ENCODE results near the gene PITHD1.
A peak's percentile ranks its signal among the peaks of the same experiment; 100 is the strongest.

PITHD1 gene

DNA sequence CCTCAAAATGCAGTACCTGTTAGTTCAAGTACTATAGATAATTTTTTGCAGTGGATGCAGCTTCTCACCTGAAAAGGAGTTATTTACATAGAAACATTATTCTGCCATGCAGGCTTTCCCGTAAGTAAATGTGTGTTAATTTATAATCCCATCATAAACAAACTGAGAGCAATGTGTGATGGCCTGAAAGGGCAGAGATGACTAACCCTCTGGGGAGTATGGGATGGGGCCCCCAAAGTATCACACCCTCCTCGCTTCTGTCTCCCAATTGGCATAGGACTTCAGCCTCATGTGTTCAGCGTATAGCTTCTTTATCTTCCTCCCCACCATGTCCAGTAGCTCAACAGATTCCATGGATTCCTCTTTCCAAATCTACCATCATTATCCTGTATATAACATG is 39.4 kb downstream of the PITHD1 start:
- TF ChIP-seq FOXM1 (IDR thresholded peaks at IDR 0.05; ENCODE audit: borderline replicate concordance, low read depth) (no peak), CEBPB (IDR thresholded peaks at IDR 0.05) (no peak), TCF12 (IDR thresholded peaks at IDR 0.05; ENCODE audit: low read depth) (no peak), EP300 (IDR thresholded peaks at IDR 0.05; ENCODE audit: borderline replicate concordance) (no peak), TAF1 (IDR thresholded peaks at IDR 0.05; ENCODE audit: low read depth) (no peak), NFIC (IDR thresholded peaks at IDR 0.05) (no peak)

DNA sequence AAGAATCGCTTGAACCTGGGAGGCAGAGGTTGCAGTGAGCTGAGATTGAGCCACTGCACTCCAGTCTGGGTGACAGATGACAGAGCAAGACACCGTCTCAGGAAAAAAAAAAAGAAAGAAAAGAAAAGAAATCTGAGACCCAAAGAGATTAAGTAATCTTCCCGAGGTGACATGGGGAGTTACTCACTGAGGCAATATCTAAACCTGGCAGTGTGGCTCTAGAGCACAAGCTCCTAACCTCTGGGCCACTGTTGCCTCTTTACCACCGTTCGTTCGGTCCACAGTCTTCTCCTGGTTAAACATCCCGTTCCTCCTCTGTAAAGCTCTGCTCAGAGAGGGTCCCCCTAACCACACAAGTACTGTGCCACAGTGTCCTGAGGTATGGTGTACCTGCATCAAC is 45.5 kb downstream of the PITHD1 start:
- TF ChIP-seq TAF1 (IDR thresholded peaks at IDR 0.05; ENCODE audit: low read depth), result no peak
- TF ChIP-seq, protein P1, sequence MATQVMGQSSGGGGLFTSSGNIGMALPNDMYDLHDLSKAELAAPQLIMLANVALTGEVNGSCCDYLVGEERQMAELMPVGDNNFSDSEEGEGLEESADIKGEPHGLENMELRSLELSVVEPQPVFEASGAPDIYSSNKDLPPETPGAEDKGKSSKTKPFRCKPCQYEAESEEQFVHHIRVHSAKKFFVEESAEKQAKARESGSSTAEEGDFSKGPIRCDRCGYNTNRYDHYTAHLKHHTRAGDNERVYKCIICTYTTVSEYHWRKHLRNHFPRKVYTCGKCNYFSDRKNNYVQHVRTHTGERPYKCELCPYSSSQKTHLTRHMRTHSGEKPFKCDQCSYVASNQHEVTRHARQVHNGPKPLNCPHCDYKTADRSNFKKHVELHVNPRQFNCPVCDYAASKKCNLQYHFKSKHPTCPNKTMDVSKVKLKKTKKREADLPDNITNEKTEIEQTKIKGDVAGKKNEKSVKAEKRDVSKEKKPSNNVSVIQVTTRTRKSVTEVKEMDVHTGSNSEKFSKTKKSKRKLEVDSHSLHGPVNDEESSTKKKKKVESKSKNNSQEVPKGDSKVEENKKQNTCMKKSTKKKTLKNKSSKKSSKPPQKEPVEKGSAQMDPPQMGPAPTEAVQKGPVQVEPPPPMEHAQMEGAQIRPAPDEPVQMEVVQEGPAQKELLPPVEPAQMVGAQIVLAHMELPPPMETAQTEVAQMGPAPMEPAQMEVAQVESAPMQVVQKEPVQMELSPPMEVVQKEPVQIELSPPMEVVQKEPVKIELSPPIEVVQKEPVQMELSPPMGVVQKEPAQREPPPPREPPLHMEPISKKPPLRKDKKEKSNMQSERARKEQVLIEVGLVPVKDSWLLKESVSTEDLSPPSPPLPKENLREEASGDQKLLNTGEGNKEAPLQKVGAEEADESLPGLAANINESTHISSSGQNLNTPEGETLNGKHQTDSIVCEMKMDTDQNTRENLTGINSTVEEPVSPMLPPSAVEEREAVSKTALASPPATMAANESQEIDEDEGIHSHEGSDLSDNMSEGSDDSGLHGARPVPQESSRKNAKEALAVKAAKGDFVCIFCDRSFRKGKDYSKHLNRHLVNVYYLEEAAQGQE (IDR thresholded peaks at IDR 0.05; ENCODE audit: low read depth), result no peak
- TF ChIP-seq ZBTB7A (IDR thresholded peaks at IDR 0.05; ENCODE audit: low read depth), result no peak
- TF ChIP-seq FOXM1 (IDR thresholded peaks at IDR 0.05; ENCODE audit: borderline replicate concordance, low read depth), result no peak
- TF ChIP-seq, protein P2, sequence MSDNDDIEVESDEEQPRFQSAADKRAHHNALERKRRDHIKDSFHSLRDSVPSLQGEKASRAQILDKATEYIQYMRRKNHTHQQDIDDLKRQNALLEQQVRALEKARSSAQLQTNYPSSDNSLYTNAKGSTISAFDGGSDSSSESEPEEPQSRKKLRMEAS (IDR thresholded peaks at IDR 0.05), result no peak
- no peak for TF ChIP-seq NFIC (IDR thresholded peaks at IDR 0.05)
- no peak for TF ChIP-seq EP300 (IDR thresholded peaks at IDR 0.05; ENCODE audit: borderline replicate concordance)
- no peak for TF ChIP-seq CEBPB (IDR thresholded peaks at IDR 0.05)

DNA sequence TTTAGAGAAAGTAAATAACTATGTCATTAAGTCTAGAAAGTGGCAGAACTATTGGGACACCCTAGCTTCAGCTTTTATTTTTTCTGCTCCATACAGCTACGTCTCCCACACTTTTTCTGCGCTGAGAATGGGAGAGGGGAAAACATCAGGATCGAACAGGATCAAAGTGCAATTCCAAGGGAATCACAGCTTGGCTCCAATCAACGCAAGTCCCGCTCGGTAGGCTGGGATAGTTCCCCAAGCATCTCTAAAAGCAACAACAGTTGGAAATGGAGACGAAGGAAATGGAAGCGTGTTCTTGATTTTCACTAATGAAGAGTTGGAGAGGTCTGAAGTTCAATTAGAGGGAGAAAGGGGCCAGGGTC is 46.5 kb downstream of the PITHD1 start:
- TF ChIP-seq CREB1 (IDR thresholded peaks at IDR 0.05; ENCODE audit: low read depth) (no peak), TAF1 (IDR thresholded peaks at IDR 0.05; ENCODE audit: low read depth) (no peak), EGR1 (IDR thresholded peaks at IDR 0.05) (no peak), FOXM1 (IDR thresholded peaks at IDR 0.05; ENCODE audit: borderline replicate concordance, low read depth) (no peak), TEAD4 (IDR thresholded peaks at IDR 0.05) (no peak), RAD21 (IDR thresholded peaks at IDR 0.05; ENCODE audit: low read depth) (no peak), YY1 (IDR thresholded peaks at IDR 0.05; ENCODE audit: low read depth) (no peak)
- TF ChIP-seq, protein P2 (IDR thresholded peaks at IDR 0.05), result no peak
- TF ChIP-seq, protein P3, sequence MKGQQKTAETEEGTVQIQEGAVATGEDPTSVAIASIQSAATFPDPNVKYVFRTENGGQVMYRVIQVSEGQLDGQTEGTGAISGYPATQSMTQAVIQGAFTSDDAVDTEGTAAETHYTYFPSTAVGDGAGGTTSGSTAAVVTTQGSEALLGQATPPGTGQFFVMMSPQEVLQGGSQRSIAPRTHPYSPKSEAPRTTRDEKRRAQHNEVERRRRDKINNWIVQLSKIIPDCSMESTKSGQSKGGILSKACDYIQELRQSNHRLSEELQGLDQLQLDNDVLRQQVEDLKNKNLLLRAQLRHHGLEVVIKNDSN (IDR thresholded peaks at IDR 0.05), result no peak

DNA sequence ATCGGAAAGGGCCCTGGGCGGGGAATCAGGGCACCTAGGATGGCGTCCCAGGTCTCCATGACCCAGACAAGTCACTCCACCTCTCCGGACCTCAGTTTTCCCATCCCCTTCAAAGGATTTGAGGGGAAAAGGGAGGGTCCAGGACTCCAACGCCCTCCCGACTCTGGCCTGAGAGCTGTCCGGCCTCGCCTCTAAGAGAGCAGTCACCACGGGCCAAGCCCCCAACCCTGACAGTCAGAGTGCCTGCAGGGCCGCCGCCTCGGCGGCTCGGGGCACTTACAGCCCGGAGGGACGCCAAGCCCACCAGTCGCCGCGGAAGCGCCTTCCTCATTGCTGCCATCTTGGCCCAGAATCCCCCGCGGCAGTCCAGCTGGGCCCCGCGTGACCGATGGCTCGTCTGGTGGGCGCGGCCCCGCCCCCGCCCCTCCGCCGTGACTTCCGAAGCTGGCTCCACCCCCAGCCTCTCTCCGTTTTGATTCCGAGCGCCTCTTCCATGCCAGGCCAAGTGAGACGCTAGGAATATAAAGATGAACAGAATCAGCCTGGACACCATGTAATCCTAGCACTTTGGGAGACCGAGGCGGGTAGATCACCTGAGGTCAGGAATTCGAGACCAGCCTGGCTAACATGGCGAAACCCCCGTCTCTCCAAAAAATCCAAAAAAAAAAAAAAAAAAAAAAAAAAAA is 47.0 kb downstream of the PITHD1 start, which contains the start of gene HMGCL:
TSS of gene HMGCL (minus strand) at position 354 of the 686 bp plus-strand sequence. CDS start at position 340, 14 bp downstream.
- TF ChIP-seq NFIC (IDR thresholded peaks at IDR 0.05), result peak; percentile 34; the same call in 1 of the 2 replicates
- TF ChIP-seq EGR1 (IDR thresholded peaks at IDR 0.05), result peak; percentile 91
- TF ChIP-seq EP300 (IDR thresholded peaks at IDR 0.05; ENCODE audit: borderline replicate concordance), result no peak
- no peak for TF ChIP-seq CREB1 (IDR thresholded peaks at IDR 0.05; ENCODE audit: low read depth)
- TF ChIP-seq TEAD4 (IDR thresholded peaks at IDR 0.05), result 0 out of 2 replicates have a peak, but pooled peaks have one; percentile 9
- TF ChIP-seq RAD21 (IDR thresholded peaks at IDR 0.05; ENCODE audit: low read depth), result no peak
- no peak for TF ChIP-seq CEBPB (IDR thresholded peaks at IDR 0.05)
- TF ChIP-seq FOXM1 (IDR thresholded peaks at IDR 0.05; ENCODE audit: borderline replicate concordance, low read depth), result no peak
- TF ChIP-seq ZBTB7A (IDR thresholded peaks at IDR 0.05; ENCODE audit: low read depth), result peak; percentile 91
- TF ChIP-seq TAF1 (IDR thresholded peaks at IDR 0.05; ENCODE audit: low read depth), result peak; percentile 100
- TF ChIP-seq, protein P2 (IDR thresholded peaks at IDR 0.05), result peak; percentile 82
- TF ChIP-seq, protein P1 (IDR thresholded peaks at IDR 0.05; ENCODE audit: low read depth), result no peak
- TF ChIP-seq, protein P3 (IDR thresholded peaks at IDR 0.05), result peak; percentile 97
- TF ChIP-seq TCF12 (IDR thresholded peaks at IDR 0.05; ENCODE audit: low read depth), result peak; percentile 84
- TF ChIP-seq YY1 (IDR thresholded peaks at IDR 0.05; ENCODE audit: low read depth), result peak; percentile 98

DNA sequence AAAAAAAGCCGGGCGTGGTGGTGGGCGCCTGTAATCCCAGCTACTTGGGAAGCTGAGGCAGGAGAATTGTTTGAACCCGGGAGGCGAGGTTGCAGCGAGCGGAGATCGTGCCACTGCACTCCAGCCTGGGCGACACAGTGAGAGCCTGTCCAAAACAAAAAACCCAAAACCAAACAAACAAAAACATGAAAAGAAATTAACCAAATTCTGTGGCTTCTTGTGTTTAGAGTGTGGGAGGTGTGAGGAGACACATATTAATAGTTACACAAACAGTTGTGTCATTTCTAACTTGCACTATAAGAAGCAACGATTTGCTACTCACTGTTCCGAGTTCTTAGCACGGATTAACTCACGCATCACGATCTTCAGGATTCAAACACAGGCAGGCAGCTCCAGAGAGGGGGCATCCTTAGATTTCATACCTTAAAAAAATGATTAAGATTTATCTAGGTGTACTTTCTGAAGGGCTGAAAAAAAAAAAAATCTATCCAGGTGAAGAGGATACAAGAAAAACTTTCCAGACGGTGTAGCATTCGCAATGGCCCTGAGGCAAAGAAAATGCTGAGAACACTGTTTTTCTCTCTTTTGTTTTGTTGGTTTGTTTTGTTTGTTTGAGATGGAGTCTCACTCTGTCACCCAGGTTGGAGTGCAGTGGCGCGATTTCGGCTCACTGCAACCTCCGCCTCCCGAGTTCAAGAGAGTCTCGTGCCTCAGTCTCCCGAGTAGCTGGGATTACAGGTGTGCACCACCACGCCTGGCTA is 47.7 kb downstream of the PITHD1 start:
- TF ChIP-seq CREB1 (IDR thresholded peaks at IDR 0.05; ENCODE audit: low read depth) (no peak), TAF1 (IDR thresholded peaks at IDR 0.05; ENCODE audit: low read depth) (no peak), CEBPB (IDR thresholded peaks at IDR 0.05) (no peak), RAD21 (IDR thresholded peaks at IDR 0.05; ENCODE audit: low read depth) (no peak), EGR1 (IDR thresholded peaks at IDR 0.05) (no peak), NFIC (IDR thresholded peaks at IDR 0.05) (no peak), EP300 (IDR thresholded peaks at IDR 0.05; ENCODE audit: borderline replicate concordance) (no peak), FOXM1 (IDR thresholded peaks at IDR 0.05; ENCODE audit: borderline replicate concordance, low read depth) (no peak), YY1 (IDR thresholded peaks at IDR 0.05; ENCODE audit: low read depth) (no peak), TEAD4 (IDR thresholded peaks at IDR 0.05) (no peak), ZBTB7A (IDR thresholded peaks at IDR 0.05; ENCODE audit: low read depth) (no peak)
- TF ChIP-seq, protein P2 (IDR thresholded peaks at IDR 0.05), result no peak
- TF ChIP-seq, protein P3 (IDR thresholded peaks at IDR 0.05), result no peak
- TF ChIP-seq, protein P1 (IDR thresholded peaks at IDR 0.05; ENCODE audit: low read depth), result no peak

Measured in Ishikawa (cell line).